Mesenchymal stem cell (in vitro differentiated cells and primary cell): ENCODE results near the gene PRKAG2.
A peak's percentile ranks its signal among the peaks of the same experiment; 100 is the strongest.

ENCODE experiments used
- DNase-seq: peaks from one replicate; pipeline ENCODE4 v3.0.0-alpha.2; 2013
- H2AFZ ChIP-seq: one replicate; pipeline ENCODE4 v1.6.1; 2013; ENCODE audit warnings: low read depth, mild to moderate bottlenecking, control low read depth, inconsistent platforms, low read length, moderate library complexity
- H2AK5ac ChIP-seq: 2 replicates; pipeline ENCODE4 v1.6.1; 2013; ENCODE audit warnings: low read length, moderate library complexity, mild to moderate bottlenecking, inconsistent platforms; ENCODE audit not compliant: severe bottlenecking
- H2BK120ac ChIP-seq: one replicate; pipeline ENCODE4 v1.6.1; 2013; ENCODE audit warnings: low read depth, mild to moderate bottlenecking, inconsistent platforms, low read length, moderate library complexity
- H2BK12ac ChIP-seq, 2 experiments: one replicate each; pipeline ENCODE4 v1.6.1; 2013; ENCODE audit warnings: inconsistent platforms in 2 of 2, low read length in 2 of 2, mild to moderate bottlenecking in 2 of 2, moderate library complexity in 2 of 2, control low read depth in 1 of 2
- H2BK15ac ChIP-seq: one replicate; pipeline ENCODE4 v1.6.1; 2013; ENCODE audit warnings: mild to moderate bottlenecking, low read depth, inconsistent platforms; ENCODE audit not compliant: poor library complexity, severe bottlenecking
- H2BK5ac ChIP-seq: 2 replicates; pipeline ENCODE4 v1.6.1; 2013; ENCODE audit warnings: low read depth, mild to moderate bottlenecking, low read length, control low read depth, inconsistent platforms; ENCODE audit not compliant: poor library complexity, severe bottlenecking
- H3K14ac ChIP-seq, 2 experiments: one replicate each; pipeline ENCODE4 v1.6.1; 2013; ENCODE audit warnings: inconsistent platforms in 2 of 2, low read length in 2 of 2, control low read depth in 1 of 2, mild to moderate bottlenecking in 1 of 2, moderate library complexity in 1 of 2
- H3K18ac ChIP-seq, 2 experiments: one replicate each; pipeline ENCODE4 v1.6.1; 2013; ENCODE audit warnings: inconsistent platforms in 2 of 2, low read length in 2 of 2, control low read depth in 1 of 2, low read depth in 1 of 2, mild to moderate bottlenecking in 1 of 2
- H3K23ac ChIP-seq, 2 experiments: one replicate each; pipeline ENCODE4 v1.6.1; 2013; ENCODE audit warnings: inconsistent platforms in 2 of 2, low read length in 2 of 2, mild to moderate bottlenecking in 2 of 2, moderate library complexity in 2 of 2, control low read depth in 1 of 2
- H3K27ac ChIP-seq: 2 replicates; pipeline ENCODE4 v1.5.1; 2013; ENCODE audit warnings: mild to moderate bottlenecking, moderate library complexity, low read length, control low read depth, inconsistent platforms; ENCODE audit not compliant: poor library complexity, severe bottlenecking
- H3K27me3 ChIP-seq, 2 experiments: 2 replicates each; pipeline versions ENCODE4 v1.6.1 to v1.7.0; 2013; ENCODE audit warnings: low read length in 2 of 2, mild to moderate bottlenecking in 2 of 2, moderate library complexity in 2 of 2, control low read depth in 1 of 2, inconsistent platforms in 1 of 2; ENCODE audit not compliant: control insufficient read depth in 1 of 2, insufficient read depth in 1 of 2
- H3K36me3 ChIP-seq, 2 experiments: 2 replicates each; pipeline versions ENCODE4 v1.6.1 to v1.7.0; 2013; ENCODE audit warnings: low read length in 2 of 2, control low read depth in 1 of 2, inconsistent platforms in 1 of 2, low read depth in 1 of 2, mild to moderate bottlenecking in 1 of 2; ENCODE audit not compliant: insufficient read depth in 2 of 2, control insufficient read depth in 1 of 2
- H3K4ac ChIP-seq, 2 experiments: one replicate each; pipeline ENCODE4 v1.6.1; 2013; ENCODE audit warnings: inconsistent platforms in 2 of 2, low read length in 2 of 2, mild to moderate bottlenecking in 2 of 2, moderate library complexity in 2 of 2, control low read depth in 1 of 2, low read depth in 1 of 2
- H3K4me1 ChIP-seq: 2 replicates; pipeline ENCODE4 v1.6.1; 2013; ENCODE audit warnings: low read depth, low read length, control low read depth; ENCODE audit not compliant: control insufficient read depth, insufficient read depth
- H3K4me2 ChIP-seq: 2 replicates; pipeline ENCODE4 v1.6.1; 2013; ENCODE audit warnings: low read length, mild to moderate bottlenecking, inconsistent platforms; ENCODE audit not compliant: poor library complexity, severe bottlenecking
- H3K4me3 ChIP-seq, 2 experiments: 2 replicates each; pipeline versions ENCODE4 v1.5.1 to v1.7.0; 2013; ENCODE audit warnings: low read length in 2 of 2, mild to moderate bottlenecking in 2 of 2, control low read depth in 1 of 2, low read depth in 1 of 2; ENCODE audit not compliant: insufficient read depth in 1 of 2
- H3K79me1 ChIP-seq: replicated peaks from 2 replicates; pipeline ENCODE4 v1.6.1; 2013; ENCODE audit warnings: mild to moderate bottlenecking, control low read depth, low read length, inconsistent platforms; ENCODE audit not compliant: poor library complexity, severe bottlenecking
- H3K9ac ChIP-seq: 2 replicates; pipeline ENCODE4 v1.7.0; 2013; ENCODE audit warnings: mild to moderate bottlenecking, low read length, moderate library complexity
- H3K9me3 ChIP-seq: 2 replicates; pipeline ENCODE4 v1.7.0; 2013; ENCODE audit warnings: mild to moderate bottlenecking, low read length; ENCODE audit not compliant: control insufficient read depth
- H4K8ac ChIP-seq: one replicate; pipeline ENCODE4 v1.6.1; 2013; ENCODE audit warnings: inconsistent platforms, mild to moderate bottlenecking, low read length, moderate library complexity
- H4K91ac ChIP-seq: one replicate; pipeline ENCODE4 v1.6.1; 2013; ENCODE audit warnings: mild to moderate bottlenecking, low read length, inconsistent platforms
- WGBS: methylation state at CpG from one replicate; pipeline ENCODE4 v1.1.7; 2013; ENCODE audit warnings: mixed read lengths; 5-methylcytosine and 5-hydroxymethylcytosine counted together

PRKAG2 gene

DNA sequence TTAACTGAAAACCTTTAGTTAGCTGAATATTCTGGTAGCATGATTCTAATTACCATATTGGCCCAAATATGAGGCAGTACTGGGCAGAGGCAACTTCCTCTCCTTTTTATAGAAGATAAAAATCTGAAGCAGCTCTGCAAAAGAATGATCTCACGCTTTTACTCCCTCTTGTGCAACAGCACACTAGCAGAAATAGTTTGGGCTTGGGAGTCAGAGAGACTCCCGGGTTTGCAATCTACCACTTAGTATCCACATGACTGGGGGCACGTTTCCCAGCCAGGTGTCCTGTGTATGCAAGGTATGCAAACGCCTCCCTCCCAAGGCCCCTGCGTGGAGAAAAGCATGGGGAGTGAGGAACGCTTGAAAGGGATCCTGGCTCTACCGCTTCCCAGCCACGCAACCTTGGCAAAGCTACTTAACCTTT lies 310.0 kb downstream of the PRKAG2 start:
- Histone ChIP-seq H2BK15ac (no peak overlapping the region), H3K14ac (no peak overlapping the region), H3K9me3 (no peaks in the 10 kb centered on the region), H3K4me1 (no peaks in the 10 kb centered on the region), H4K8ac (no peak overlapping the region), H3K9ac (peak overlapping the region; percentile 62), H3K27ac (no peak overlapping the region), H2BK5ac (no peak overlapping the region), H3K79me1 (peaks cover 6% of the 10 kb centered on the region), H2AFZ (no peak overlapping the region), H3K4me3 (no peak overlapping the region), H2BK12ac (no peak overlapping the region), H2AK5ac (no peak overlapping the region), H3K36me3 (peaks cover 14 to 44% of the 10 kb centered on the region in 2 experiments), H3K27me3 (no peaks in the 10 kb centered on the region), H4K91ac (no peak overlapping the region), H3K23ac (no peak overlapping the region), H3K4me2 (no peak overlapping the region), H2BK120ac (no peak overlapping the region), H3K4ac (no peak overlapping the region), H3K18ac (no peak overlapping the region)
- 78% methylated on average over 3 of the region's 8 CpGs for WGBS
- DNase-seq, result peak; percentile 70

DNA sequence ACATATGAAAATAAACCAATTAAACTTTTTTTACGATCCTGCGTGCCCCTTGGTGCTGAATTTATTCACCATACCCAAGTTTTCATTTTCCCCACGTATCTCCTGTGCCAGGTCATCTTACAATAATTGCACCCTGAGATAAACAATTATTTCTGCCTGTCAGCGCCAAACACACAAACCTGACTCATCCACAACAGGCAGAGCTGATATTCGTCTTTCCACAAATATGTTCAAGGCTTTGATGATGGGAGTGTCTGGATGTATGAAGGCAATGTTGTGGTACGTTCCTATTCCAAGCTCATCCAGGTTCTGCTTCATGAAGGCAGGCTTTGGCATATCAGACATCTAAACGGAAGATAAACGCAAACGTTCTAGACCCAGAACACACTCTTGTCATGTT lies 311.4 kb downstream of the PRKAG2 start:
- Histone ChIP-seq H2BK120ac (no peak overlapping the region), H4K8ac (no peak overlapping the region), H3K4me2 (no peak overlapping the region), H4K91ac (no peak overlapping the region), H3K9ac (no peak overlapping the region), H3K4me3 (no peak overlapping the region), H3K4ac (no peak overlapping the region), H3K14ac (no peak overlapping the region), H3K4me1 (no peaks in the 10 kb centered on the region), H3K79me1 (peaks cover 4% of the 10 kb centered on the region), H3K9me3 (no peaks in the 10 kb centered on the region), H3K36me3 (peaks cover 17 to 53% of the 10 kb centered on the region in 2 experiments), H3K23ac (no peak overlapping the region), H2AK5ac (no peak overlapping the region), H2BK12ac (no peak overlapping the region), H3K18ac (no peak overlapping the region), H2BK5ac (no peak overlapping the region), H3K27ac (no peak overlapping the region), H2AFZ (no peak overlapping the region), H2BK15ac (no peak overlapping the region), H3K27me3 (no peaks in the 10 kb centered on the region)
- peak; percentile 58 for DNase-seq
- 76% methylated on average over 8 of the region's 9 CpGs for WGBS

DNA sequence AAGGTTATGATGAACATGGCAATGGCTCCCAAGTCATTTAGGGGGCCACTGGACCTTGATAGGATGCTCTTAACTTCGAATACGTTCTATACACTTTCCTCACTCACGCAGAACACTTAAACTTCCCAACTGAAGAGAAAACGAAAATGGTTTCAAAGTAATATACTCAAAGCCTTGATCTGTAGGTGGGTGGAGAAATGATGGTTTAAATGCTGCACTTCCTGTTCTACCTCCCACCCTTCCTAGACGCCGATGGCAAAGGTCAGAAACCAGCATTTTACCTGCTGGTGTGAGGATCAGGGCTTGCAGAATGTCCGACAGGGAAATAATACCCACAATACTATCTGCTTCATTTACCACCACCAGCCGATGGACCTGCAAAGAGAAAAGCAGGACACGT lies 316.7 kb downstream of the PRKAG2 start:
- no peaks in the 10 kb centered on the region for H3K27me3 ChIP-seq
- DNase-seq, result no peak
- H3K36me3 ChIP-seq, result peaks cover 31 to 75% of the 10 kb centered on the region in 2 experiments
- no peak overlapping the region for H2AK5ac ChIP-seq
- H2BK15ac ChIP-seq, result no peak overlapping the region
- H3K9ac ChIP-seq, result no peak overlapping the region
- H3K4me2 ChIP-seq, result no peak overlapping the region
- H3K9me3 ChIP-seq, result no peaks in the 10 kb centered on the region
- peaks cover 5% of the 10 kb centered on the region for H3K4me1 ChIP-seq
- no peak overlapping the region for H4K8ac ChIP-seq
- H3K4me3 ChIP-seq, result no peak overlapping the region
- no peak overlapping the region for H3K23ac ChIP-seq
- H4K91ac ChIP-seq, result no peak overlapping the region
- no peak overlapping the region for H2AFZ ChIP-seq
- no peak overlapping the region for H2BK12ac ChIP-seq
- no peak overlapping the region for H2BK120ac ChIP-seq
- WGBS, result 100% methylated on average over 3 of the region's 9 CpGs
- H3K18ac ChIP-seq, result no peak overlapping the region
- H3K27ac ChIP-seq, result no peak overlapping the region
- H2BK5ac ChIP-seq, result no peak overlapping the region
- no peak overlapping the region for H3K14ac ChIP-seq
- peaks cover 5% of the 10 kb centered on the region for H3K79me1 ChIP-seq
- H3K4ac ChIP-seq, result no peak overlapping the region

DNA sequence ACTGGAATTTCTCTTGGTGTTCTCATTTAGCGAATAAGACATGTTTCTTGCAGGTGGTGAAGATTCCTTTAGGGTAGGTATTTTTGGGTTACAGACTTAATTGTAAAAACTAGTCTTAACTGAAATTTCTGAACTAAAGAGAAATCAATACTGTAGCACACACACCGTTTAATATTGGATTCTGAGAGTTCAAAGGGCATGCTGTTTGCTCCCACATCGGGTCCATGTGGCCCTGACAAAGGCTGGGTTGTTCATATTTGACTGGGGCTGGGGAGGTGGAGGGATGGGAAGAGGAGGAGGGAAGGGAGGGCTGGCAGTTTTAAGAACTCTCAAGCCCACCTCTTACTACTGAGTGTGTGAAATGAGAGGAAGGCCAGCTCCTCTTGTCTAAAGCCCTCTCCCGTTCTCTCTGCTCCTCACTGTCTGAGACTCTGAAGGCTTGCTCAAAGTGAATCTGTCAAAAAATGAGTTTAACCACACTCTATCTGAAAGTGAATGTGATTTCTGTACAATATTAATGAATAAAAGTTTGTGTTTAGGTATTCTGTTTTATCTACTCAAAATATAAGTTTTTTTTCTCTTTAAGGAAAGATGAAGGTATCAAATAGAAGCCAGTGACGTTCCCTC lies 317.2 kb downstream of the PRKAG2 start:
- H2AFZ ChIP-seq, result no peak overlapping the region
- H4K91ac ChIP-seq, result no peak overlapping the region
- no peak overlapping the region for H4K8ac ChIP-seq
- H2AK5ac ChIP-seq, result peak overlapping the region; percentile 96
- H3K4ac ChIP-seq, result no peak overlapping the region
- H3K9me3 ChIP-seq, result no peaks in the 10 kb centered on the region
- no peak overlapping the region for H2BK5ac ChIP-seq
- H3K79me1 ChIP-seq, result peaks cover 5% of the 10 kb centered on the region
- no peak overlapping the region for H2BK12ac ChIP-seq
- H2BK120ac ChIP-seq, result no peak overlapping the region
- H3K4me3 ChIP-seq, result no peak overlapping the region
- WGBS, result 96% methylated on average over 3 of the region's 5 CpGs
- H3K9ac ChIP-seq, result no peak overlapping the region
- H3K4me2 ChIP-seq, result no peak overlapping the region
- H3K14ac ChIP-seq, result no peak overlapping the region
- H3K4me1 ChIP-seq, result peaks cover 5% of the 10 kb centered on the region
- H3K27me3 ChIP-seq, result no peaks in the 10 kb centered on the region
- H3K23ac ChIP-seq, result no peak overlapping the region
- no peak overlapping the region for H2BK15ac ChIP-seq
- H3K36me3 ChIP-seq, result peaks cover 28 to 76% of the 10 kb centered on the region in 2 experiments
- DNase-seq, result no peak
- H3K27ac ChIP-seq, result no peak overlapping the region
- no peak overlapping the region for H3K18ac ChIP-seq
